GM18498 (cell line): ENCODE results near the gene MALAT1.

ENCODE experiments used
- ATAC-seq: cut with Tn5 transposase; IDR thresholded peaks from one replicate; pipeline ENCODE4 v1.9.1; 2021; ENCODE audit warnings: mild to moderate bottlenecking, moderate library complexity; ENCODE audit not compliant: unreplicated experiment

The MALAT1 gene

GRCh38 chr11:65554842-65555430 lies 56.1 kb downstream of the MALAT1 start:
- ATAC-seq: no peak

DNA sequence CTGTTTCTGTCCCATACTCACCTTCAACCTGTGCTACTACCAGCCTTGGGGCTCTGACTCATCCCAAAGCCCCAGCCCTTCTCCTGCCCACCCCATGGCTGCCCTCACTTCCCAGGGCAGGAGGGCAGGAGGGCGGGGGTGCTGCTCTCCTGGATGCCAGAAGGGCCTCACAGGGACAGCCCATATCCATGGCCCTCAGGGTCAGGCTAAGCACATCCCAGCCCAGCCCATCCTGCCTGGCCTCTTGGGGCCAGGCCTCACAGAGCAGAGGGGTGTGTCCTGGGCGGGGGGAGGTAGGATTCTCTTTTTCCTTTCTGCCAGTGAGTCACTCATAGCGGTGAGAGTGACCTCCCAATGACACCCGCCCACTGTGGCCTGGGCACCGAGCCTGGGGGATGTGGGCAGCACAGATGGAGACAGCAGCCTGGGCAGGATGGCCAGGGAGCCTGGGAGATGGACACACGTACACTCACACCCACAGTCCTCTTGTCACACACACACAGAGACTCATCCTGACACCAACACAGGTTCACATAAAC lies 56.9 kb downstream of the MALAT1 start:
- ATAC-seq: no peak
